ENCODE results near the gene SERPINE3. TPM values are rescaled to one million over a fixed set of nuclear protein-coding genes. Genes with fewer than 3 reads are reported as not detected.

The SERPINE3 gene
- total and polyA plus RNA-seq, 3 donors from 2014 or later: 0.12 to 0.70 TPM; not detected in 1

DNA sequence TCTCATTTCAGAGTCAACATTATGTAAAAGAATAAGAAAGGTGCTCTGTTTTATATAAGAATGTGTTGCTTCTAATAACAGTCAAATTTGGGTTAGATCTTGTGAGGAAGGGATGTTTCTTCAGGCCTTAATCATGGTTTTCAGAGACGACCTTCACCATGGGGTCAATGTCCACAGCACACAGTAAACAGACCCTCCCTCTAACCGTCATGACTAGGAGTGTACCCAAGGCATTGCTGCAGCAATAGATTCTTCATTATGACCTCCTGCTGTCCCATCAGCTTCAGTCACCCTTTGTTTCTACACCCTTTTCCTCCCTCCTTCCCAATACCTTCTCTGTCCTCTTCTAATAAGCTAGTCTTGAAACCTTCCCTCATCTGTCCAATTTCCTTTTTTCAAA, 15.7 kb downstream of the SERPINE3 start:
- TF ChIP-seq CTCF (IDR thresholded peaks at IDR 0.05) (no peak), POLR2A (IDR thresholded peaks at IDR 0.05) (no peak)

GRCh38 chr13:51357928-51358595, 18.6 kb downstream of the SERPINE3 start:
- Histone ChIP-seq H3K4me1 (no peaks in the 10 kb centered on the region), H3K36me3 (ENCODE audit: low read depth, missing control alignments) (no peaks in the 10 kb centered on the region), H3K4me3 (no peak overlapping the region), H3K9me3 (no peaks in the 10 kb centered on the region), H3K27ac (no peak overlapping the region), H3K27me3 (no peaks in the 10 kb centered on the region)
- 69 to 75% methylated on average over 5 of the region's 5 CpGs for WGBS, 2 donors
- intact Hi-C loops (cut with DNase I; ENCODE audit: low total_unique reads): no loop called here
- TF ChIP-seq POLR2A (IDR thresholded peaks at IDR 0.05): no peak
- no peak for TF ChIP-seq CTCF (IDR thresholded peaks at IDR 0.05)
- DNase-seq: no peak

More for the DNA sequence above, 15.7 kb downstream of the SERPINE3 start:
- Histone ChIP-seq H3K4me1 (no peaks in the 10 kb centered on the region), H3K36me3 (ENCODE audit: low read depth, missing control alignments) (no peaks in the 10 kb centered on the region), H3K9me3 (no peaks in the 10 kb centered on the region), H3K27me3 (no peaks in the 10 kb centered on the region), H3K27ac (no peak overlapping the region), H3K4me3 (no peak overlapping the region)
- DNase-seq: no peak
- intact Hi-C loops (cut with DNase I; ENCODE audit: low total_unique reads): no loop called here
- 63 to 65% methylated on average over 2 of the region's 2 CpGs for WGBS, 2 donors

- no peaks in the 10 kb centered on the region for H3K4me1 ChIP-seq
- 84 to 96% methylated on average over 1 of the region's 1 CpG for WGBS, 2 donors
- H3K27me3 ChIP-seq: no peaks in the 10 kb centered on the region
- intact Hi-C loops (cut with DNase I; ENCODE audit: low total_unique reads): no loop called here
- H3K4me3 ChIP-seq: no peak overlapping the region
- H3K36me3 ChIP-seq (ENCODE audit: low read depth, missing control alignments): no peaks in the 10 kb centered on the region
- H3K9me3 ChIP-seq: no peaks in the 10 kb centered on the region
- no peak overlapping the region for H3K27ac ChIP-seq
- no peak for TF ChIP-seq CTCF (IDR thresholded peaks at IDR 0.05)
- no peak for TF ChIP-seq POLR2A (IDR thresholded peaks at IDR 0.05)
- no peak for DNase-seq
Measured at GRCh38 chr13:51359352-51359751, 19.9 kb downstream of the SERPINE3 start.

- no peak overlapping the region for H3K27ac ChIP-seq
- intact Hi-C loops (cut with DNase I; ENCODE audit: low total_unique reads): no loop called here
- no peaks in the 10 kb centered on the region for H3K9me3 ChIP-seq
- 91 to 100% methylated on average over 1 of the region's 1 CpG for WGBS, 2 donors
- TF ChIP-seq POLR2A (IDR thresholded peaks at IDR 0.05): no peak
- no peak for TF ChIP-seq CTCF (IDR thresholded peaks at IDR 0.05)
- H3K4me3 ChIP-seq: no peak overlapping the region
- DNase-seq: no peak
- H3K4me1 ChIP-seq: no peaks in the 10 kb centered on the region
- no peaks in the 10 kb centered on the region for H3K36me3 ChIP-seq (ENCODE audit: low read depth, missing control alignments)
- H3K27me3 ChIP-seq: no peaks in the 10 kb centered on the region
Measured at GRCh38 chr13:51360489-51360888, 21.0 kb downstream of the SERPINE3 start.

- intact Hi-C loops (cut with DNase I; ENCODE audit: low total_unique reads): no loop called here
- Histone ChIP-seq H3K4me3 (no peak overlapping the region), H3K4me1 (no peaks in the 10 kb centered on the region), H3K9me3 (no peaks in the 10 kb centered on the region), H3K27me3 (no peaks in the 10 kb centered on the region), H3K36me3 (ENCODE audit: low read depth, missing control alignments) (no peaks in the 10 kb centered on the region), H3K27ac (no peak overlapping the region)
- no peak for DNase-seq
- TF ChIP-seq CTCF (IDR thresholded peaks at IDR 0.05) (no peak), POLR2A (IDR thresholded peaks at IDR 0.05) (no peak)
Measured at GRCh38 chr13:51361106-51361505, 21.6 kb downstream of the SERPINE3 start.

All from testis (tissue), 3 donors.